Type B pancreatic cell (in vitro differentiated cells): ENCODE results near the gene CACNA1D. TPM values are rescaled to one million over a fixed set of nuclear protein-coding genes. Genes with fewer than 3 reads are reported as not detected.
"Not testable (repeated sequence)": the region's sequence is repeated elsewhere in the genome, so short reads cannot be mapped to it uniquely, and the experiment has no call there.

Experiments used
- DNase-seq: peaks from one replicate; pipeline ENCODE4 v3.0.0; 2021; ENCODE audit warnings: mixed read lengths; ENCODE audit not compliant: unreplicated experiment; ENCODE audit errors: extremely low spot score
- H3K27ac Mint-ChIP-seq: 2 replicates; pipeline ENCODE4 v1.8.0; 2021; ENCODE audit warnings: mild to moderate bottlenecking, mixed read lengths
- H3K27me3 Mint-ChIP-seq: 2 replicates; pipeline ENCODE4 v1.8.0; 2021; ENCODE audit warnings: mixed read lengths
- H3K36me3 Mint-ChIP-seq: 2 replicates; pipeline ENCODE4 v1.8.0; 2021; ENCODE audit warnings: mixed read lengths
- H3K4me1 Mint-ChIP-seq: one replicate; pipeline ENCODE4 v1.8.0; 2021; ENCODE audit warnings: mixed read lengths; ENCODE audit not compliant: unreplicated experiment
- H3K4me3 Mint-ChIP-seq: 2 replicates; pipeline ENCODE4 v1.8.0; 2021; ENCODE audit warnings: mild to moderate bottlenecking, mixed read lengths
- H3K9me3 Mint-ChIP-seq: 2 replicates; pipeline ENCODE4 v1.8.0; 2021; ENCODE audit warnings: mixed read lengths
- CTCF ChIP-seq: fragments of 200-600 bp; sonication (generic); conservative IDR thresholded peaks from 2 replicates; pipeline ENCODE4 v1.5.0; 2021; ENCODE audit warnings: antibody characterized with exemption, mild to moderate bottlenecking
- total RNA-seq: library from RNA; stranded (reverse); gene quantifications from 2 replicates; pipeline ENCODE4 v1.2.1, GENCODE V29; 2021; ENCODE audit warnings: low replicate concordance

The CACNA1D gene
- total RNA-seq, 1 donor from 2014 or later: 17.4 TPM

- TF ChIP-seq CTCF: no peak
- H3K27ac Mint-ChIP-seq: no peak overlapping the region
- no peaks in the 10 kb centered on the region for H3K36me3 Mint-ChIP-seq
- H3K27me3 Mint-ChIP-seq: peaks cover 3% of the 10 kb centered on the region
- peaks cover 20% of the 10 kb centered on the region for H3K4me1 Mint-ChIP-seq
- no peaks in the 10 kb centered on the region for H3K9me3 Mint-ChIP-seq
- DNase-seq: no peak
- no peak overlapping the region for H3K4me3 Mint-ChIP-seq
Observed at GRCh38 chr3:53570081-53570480, 75.7 kb downstream of the CACNA1D start.

- H3K27ac Mint-ChIP-seq: no peak overlapping the region
- no peak for DNase-seq
- no peak overlapping the region for H3K4me3 Mint-ChIP-seq
- H3K36me3 Mint-ChIP-seq: peaks cover 4% of the 10 kb centered on the region
- peaks cover 20% of the 10 kb centered on the region for H3K4me1 Mint-ChIP-seq
- no peaks in the 10 kb centered on the region for H3K9me3 Mint-ChIP-seq
- no peak for TF ChIP-seq CTCF
- H3K27me3 Mint-ChIP-seq: peaks cover 3% of the 10 kb centered on the region
Observed at GRCh38 chr3:53570709-53571108, 76.3 kb downstream of the CACNA1D start.

GRCh38 chr3:53571264-53571663 lies 76.9 kb downstream of the CACNA1D start:
- Mint-ChIP-seq H3K9me3 (no peaks in the 10 kb centered on the region), H3K36me3 (peaks cover 4% of the 10 kb centered on the region), H3K4me1 (peaks cover 17% of the 10 kb centered on the region), H3K27ac (no peak overlapping the region), H3K27me3 (peaks cover 1% of the 10 kb centered on the region), H3K4me3 (no peak overlapping the region)
- no peak for TF ChIP-seq CTCF
- DNase-seq: no peak

GRCh38 chr3:53572184-53572583 lies 77.8 kb downstream of the CACNA1D start:
- not testable (repeated sequence) for H3K36me3 Mint-ChIP-seq, H3K27ac Mint-ChIP-seq, H3K4me3 Mint-ChIP-seq, H3K27me3 Mint-ChIP-seq, DNase-seq, H3K4me1 Mint-ChIP-seq, H3K9me3 Mint-ChIP-seq

GRCh38 chr3:53577506-53577905 lies 83.1 kb downstream of the CACNA1D start:
- no peak for DNase-seq
- Mint-ChIP-seq H3K27me3 (no peaks in the 10 kb centered on the region), H3K36me3 (peaks cover 4% of the 10 kb centered on the region), H3K4me1 (peaks cover 11% of the 10 kb centered on the region), H3K27ac (no peak overlapping the region), H3K9me3 (no peaks in the 10 kb centered on the region), H3K4me3 (no peak overlapping the region)
- no peak for TF ChIP-seq CTCF

- H3K27me3 Mint-ChIP-seq: no peaks in the 10 kb centered on the region
- peaks cover 11% of the 10 kb centered on the region for H3K4me1 Mint-ChIP-seq
- TF ChIP-seq CTCF: no peak
- peaks cover 4% of the 10 kb centered on the region for H3K36me3 Mint-ChIP-seq
- no peak overlapping the region for H3K27ac Mint-ChIP-seq
- no peaks in the 10 kb centered on the region for H3K9me3 Mint-ChIP-seq
- no peak for DNase-seq
- no peak overlapping the region for H3K4me3 Mint-ChIP-seq
Observed at GRCh38 chr3:53579636-53580035, 85.2 kb downstream of the CACNA1D start.
